Activated effector memory CD4-positive, alpha-beta T cell treated with anti-CD3 and anti-CD28 coated beads, Interleukin-2, amount 50 U/mL, for 16 hours (primary cell): Measurements from ENCODE around the gene DNAJB6.

Experiments
- DNase-seq: peaks from one replicate; pipeline ENCODE4 v3.0.0-alpha.2; 2020

Gene DNAJB6

DNA sequence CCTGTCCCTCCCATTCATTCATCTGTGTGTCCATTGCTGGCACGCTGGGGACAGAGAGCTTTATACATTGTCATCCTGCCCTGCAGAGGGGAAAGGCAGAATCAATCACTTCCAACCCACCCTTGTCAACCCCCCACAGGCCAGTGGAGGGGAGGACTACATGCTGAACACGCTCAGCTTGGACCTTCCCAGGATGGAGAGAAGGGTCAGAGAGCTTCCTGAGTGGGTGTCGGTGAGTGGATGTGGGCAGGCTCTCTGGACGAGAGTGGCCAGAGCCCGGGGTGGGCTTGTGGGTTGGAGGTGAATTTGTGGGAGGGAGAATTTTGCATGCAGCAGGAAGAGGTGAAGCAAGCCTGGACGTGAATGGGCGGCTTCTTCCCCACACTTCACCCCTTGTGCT lies 93.9 kb downstream of the DNAJB6 start:
- DNase-seq: peak; percentile 25

DNA sequence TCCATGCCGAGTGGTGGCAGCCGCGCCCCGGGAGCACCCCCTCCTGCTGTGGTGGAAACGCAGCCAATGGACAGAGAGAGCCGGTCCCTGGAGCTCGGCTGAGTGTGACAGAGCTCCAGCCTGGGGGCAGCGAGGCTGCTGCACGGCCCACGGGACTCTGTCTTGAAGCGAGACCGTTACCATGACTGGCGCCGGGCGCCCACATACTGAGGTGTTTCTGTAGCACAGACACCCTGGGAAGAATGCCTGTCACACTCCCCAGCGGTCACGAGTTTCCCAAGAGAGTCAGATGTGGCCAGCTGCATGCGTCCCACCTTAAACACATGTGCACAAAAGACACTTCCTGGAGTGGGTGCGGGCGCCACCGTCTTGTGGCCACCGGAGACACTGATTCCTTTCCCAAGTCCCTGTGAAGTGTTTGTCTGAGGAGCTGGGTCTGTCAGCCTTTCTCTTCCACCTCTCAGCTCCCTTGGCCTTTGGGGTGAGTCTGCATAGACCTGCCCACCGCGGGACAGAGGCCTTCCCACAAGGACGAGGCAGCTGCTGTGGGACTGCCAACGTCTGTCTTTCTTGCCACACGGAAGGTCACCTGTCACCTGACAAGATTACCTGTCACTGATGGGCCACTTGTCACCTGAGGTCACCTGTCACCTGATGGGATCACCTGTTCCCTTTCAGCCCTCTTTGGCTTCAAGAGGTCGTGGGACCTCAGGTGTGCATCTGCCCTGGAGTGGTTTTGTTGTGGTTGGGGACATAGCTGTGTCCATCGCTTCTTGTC lies 94.6 kb downstream of the DNAJB6 start:
- DNase-seq: peak; percentile 59

DNA sequence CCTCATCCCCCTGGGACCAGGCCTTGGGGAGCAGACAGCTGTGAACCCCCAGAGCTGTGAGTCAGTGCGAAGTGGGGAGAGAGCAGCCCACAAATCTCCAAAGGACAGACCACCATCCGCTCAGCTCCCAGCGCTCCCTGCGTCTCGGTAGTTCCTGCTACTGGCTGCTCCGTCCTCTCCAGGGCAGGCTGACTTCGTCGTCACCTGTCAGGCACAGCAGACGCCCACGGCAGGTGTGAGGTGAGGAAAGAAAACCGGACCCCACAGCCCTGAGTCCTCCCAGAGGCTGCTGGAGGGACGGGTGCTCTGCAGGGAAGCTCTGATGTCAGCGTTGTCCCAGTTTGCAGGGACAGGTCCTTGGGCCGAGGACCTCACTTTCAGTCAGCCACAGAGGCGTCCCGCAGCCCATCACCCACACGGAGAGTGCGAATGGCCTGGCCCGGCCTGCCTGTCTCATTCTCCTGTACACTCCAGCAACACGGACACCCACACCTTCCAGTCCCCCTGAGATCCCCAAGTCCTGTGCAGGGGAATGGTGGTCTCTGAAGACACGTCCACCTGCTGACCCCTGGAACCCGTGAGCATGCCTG lies 95.2 kb downstream of the DNAJB6 start:
- peak; percentile 33 for DNase-seq

DNA sequence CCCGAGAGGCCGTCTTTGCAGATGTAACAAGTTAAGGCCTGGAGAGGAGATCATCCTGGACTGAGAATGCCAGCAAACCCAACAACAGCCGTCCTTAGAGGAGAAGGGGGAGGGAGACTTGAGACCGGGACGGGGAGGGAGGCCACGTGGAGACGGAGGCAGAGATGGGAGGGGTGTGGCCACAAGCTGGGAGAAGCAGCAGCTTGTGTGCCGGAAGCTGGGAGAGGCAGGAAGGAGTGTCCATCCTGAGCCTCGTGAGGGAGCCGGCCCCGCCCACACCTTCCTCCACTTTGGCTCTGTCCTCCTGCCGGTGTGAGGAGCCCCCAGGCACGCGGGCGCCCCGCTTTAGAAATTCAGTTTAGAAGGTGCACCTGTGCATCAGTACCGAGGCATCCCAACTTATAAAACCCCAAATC lies 95.7 kb downstream of the DNAJB6 start:
- DNase-seq: no peak

DNA sequence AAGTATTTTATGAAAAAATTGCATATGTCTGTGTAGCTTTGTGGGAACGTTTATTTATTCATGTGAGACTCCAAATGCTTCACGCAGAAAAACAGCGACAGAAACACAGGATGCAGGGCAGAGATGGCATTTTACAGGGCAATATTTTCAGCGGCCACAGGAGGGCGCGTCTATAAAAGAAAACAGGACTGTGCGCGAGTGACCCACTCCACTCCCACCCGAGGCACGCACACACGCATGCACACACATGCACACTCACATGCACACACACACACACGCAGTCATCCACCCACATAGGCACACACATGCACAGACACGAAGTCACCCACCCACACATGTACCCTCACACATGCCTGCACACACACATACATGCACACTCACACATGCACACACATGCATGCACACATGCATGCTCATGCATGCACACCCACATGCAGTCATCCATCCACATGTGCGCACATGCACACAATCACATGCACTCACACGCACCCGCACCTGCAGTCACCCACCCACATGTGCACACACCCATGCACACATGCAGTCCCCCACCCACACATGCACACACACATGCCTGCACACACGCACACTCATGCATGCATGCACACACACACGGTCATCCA lies 96.3 kb downstream of the DNAJB6 start:
- DNase-seq: peak; percentile 82

DNA sequence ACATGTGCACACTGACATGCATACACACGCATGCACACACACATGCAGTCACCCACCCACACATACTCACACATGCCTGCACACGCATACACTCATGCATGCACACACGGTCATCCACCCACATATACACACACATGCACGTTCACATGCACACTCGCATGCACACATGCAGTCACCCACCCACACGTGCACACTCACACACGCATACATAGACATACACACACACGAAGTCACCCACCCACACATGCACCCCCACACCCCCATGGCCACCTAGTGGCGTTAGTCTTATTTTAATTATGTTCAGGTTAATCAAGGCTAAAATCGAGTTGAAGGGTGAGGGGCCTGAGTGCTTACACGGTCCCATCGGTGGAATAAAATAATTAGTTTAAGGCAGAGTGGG lies 96.8 kb downstream of the DNAJB6 start:
- peak; percentile 42 for DNase-seq

DNA sequence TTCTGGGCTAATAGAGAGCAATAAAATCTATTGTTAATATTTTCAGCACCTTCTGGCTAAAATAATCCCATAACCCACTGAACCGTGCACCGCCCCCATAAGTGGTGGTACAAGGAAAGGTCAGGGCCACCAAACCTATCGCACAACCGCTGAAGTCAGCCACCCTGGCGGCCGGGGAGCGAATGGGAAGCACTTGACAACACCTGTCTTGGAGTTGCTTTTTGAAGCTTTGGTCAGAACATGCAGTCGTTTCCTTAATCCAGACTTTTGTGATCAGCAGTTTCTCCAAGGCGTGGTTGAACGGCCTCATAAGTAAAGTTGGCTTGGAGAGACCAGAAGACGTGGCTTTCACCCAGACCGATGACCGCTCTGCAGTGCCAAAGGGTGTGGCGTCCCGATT lies 97.4 kb downstream of the DNAJB6 start:
- DNase-seq: peak; percentile 22

DNA sequence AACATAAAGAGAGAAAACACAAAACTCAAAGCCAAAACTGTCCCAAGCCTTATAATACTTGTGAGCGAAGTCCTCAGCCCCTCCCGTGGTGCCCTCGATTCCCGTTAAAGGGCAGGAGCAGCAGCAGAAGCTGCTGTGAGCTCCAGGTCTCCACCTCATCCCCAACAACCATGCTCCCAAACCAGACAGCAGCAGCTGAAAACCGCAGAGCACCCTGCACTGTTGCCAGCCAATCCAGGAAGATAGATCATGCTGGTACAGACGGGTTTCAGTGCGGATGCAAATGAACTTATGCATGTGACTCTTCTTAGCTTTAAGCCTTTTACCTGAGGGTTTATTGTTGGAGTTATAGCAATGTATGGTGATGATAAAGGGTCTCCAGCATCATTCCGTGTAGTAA lies 97.9 kb downstream of the DNAJB6 start:
- DNase-seq: peak; percentile 27

DNA sequence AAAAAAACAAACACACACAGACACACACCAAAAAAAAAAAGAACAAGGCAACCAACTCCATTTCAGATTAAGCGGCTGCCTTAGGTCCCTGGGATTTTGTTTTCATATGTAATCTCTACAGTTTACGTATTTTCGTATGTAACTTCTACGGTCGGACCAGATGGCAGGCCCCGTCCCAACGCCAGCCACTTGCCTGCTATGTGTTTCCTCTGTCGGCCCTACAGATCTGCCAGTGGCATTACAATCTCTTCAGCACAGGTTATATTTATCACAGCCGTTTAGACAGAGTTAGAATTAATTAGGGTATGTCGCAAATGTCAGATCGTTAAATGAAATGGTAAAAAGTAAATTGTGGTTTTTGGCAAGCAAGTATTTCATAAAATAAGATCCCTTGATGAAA lies 99.3 kb downstream of the DNAJB6 start:
- DNase-seq: peak; percentile 22

DNA sequence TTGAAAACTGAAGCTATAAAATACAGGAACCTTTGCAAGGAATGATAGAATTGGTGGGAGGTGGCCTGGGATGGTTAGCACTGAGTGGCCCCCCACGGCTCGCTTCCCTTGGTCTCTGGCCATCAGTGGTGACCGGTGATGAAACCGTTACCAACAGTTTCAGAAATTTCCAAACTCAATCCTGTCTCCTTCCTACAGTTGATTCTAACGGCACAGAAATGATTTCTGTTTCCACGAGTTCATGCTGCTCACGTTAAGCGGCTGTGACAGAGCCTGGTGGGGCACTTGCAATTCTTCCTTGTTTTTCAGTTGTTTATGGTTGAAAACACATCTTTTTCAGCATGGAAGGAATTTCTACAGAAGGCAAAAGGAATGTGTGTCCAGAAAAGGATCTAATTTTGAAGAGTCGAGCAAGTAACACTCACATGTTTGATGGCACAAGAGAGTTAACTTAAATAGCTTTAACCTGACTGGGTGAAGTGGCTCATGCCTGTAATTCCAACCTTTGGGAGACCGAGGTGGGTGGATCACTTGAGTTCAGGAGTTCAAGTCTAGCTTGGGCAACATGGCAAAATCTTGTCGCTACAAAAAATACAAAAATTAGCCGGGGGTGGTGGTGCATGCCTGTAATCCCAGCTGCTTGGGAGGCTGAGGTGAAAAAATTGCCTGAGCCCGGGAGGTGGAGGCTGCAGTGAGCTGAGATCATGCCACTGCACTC lies 100.1 kb downstream of the DNAJB6 start:
- DNase-seq: peak; percentile 22

DNA sequence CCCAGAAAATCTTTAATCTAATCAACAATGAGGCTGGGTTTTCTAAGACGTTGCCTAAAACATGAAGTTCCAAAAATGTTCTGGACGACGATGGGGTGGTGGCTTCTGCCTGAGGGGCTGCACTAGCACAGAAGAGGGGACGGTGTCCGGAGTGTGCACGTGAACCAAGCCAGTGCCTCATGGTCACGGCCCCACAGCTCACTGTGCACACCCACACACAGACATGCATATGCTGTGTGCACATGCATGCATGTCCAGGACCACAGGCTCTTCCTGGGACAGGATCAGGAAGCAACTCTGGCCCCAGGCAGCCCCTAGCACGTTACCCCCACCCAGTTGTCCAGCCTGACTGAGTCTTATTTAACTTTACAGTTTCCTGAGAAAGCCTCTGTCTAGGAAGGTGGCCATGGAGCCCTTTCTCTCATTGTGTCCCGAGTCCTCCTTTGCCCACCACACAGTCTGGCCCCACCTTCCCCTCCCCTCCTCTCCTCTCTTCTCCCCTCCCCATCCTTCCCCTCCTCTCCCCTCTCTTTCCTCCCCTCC lies 100.8 kb downstream of the DNAJB6 start:
- peak; percentile 51 for DNase-seq

DNA sequence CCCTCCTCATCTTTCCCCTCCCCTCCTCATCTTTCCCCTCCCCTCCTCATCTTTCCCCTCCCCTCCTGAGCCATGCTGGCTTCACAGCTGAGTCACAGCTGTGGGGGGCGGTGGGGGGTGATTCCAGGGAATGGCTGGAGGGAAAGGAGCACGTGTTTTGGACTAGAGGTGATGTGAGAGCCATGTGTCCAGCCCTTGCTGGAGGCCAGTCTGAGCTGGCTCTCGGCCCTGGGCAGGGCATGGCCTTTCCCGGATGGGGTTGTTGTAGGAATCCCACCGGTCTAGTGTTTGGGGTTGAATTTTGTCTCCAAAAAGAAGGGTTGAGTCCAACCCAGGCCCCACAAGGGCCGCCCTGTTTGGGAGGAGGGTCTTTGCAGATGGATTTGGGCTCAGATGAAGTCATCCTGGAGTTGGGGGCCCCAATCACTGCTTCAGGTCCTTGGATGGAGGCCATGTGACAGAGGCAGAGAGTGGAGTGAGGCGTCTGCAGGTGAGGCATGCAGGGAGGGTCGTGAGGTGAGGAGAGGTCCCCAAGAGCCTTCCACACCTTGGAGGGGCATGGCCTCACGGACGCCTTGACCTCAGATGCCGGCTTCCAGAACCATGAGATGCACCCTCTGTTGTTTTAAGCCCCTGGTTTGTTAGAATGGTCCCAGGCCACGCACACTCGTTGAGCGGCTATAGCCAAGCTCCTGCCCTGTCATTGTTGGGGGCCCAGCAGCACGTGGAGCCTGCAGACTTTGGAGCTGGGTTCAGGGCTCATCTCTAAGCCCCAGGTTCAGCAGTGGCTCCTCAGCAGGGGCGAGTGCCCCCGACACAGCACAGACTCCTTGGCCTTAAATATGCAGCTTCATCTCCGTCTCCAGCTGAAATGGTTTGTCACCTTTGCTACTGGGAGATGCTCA lies 101.6 kb downstream of the DNAJB6 start:
- DNase-seq: peak; percentile 61

DNA sequence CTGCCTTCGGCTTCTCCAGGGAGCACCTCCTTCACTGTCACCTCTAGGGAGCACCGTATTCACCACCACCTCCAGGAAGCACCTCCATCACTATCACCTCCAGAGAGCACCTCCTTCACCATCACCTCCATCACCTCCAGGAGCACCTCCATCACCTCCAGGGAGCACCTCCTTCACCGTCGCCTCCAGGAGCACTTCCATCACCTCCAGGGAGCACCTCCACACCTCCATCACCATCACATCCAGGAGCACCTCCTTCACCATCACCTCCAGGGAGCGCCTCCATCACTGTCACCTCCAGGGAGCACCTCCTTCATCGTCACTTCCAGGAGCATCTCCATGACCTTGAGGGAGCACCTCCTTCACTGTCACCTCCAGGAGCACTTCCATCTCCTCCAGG lies 102.3 kb downstream of the DNAJB6 start:
- DNase-seq: peak; percentile 50

DNA sequence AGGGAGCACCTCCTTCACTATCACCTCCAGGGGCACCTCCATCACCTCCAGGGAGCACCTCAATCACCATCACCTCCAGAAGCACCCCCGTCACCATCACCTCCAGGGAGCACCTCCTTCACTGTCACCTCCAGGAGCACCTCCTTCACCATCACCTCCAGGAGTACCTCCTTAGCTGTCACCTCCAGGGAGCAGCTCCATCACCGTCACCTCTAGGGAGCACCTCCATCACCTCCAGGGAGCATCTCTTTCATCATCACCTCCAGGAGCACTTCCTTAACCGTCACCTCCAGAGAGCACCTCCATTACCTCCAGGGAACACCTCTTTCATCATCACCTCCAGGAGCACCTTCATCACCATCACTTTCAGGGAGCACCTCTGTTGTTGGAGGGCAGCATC lies 103.0 kb downstream of the DNAJB6 start:
- peak; percentile 39 for DNase-seq

DNA sequence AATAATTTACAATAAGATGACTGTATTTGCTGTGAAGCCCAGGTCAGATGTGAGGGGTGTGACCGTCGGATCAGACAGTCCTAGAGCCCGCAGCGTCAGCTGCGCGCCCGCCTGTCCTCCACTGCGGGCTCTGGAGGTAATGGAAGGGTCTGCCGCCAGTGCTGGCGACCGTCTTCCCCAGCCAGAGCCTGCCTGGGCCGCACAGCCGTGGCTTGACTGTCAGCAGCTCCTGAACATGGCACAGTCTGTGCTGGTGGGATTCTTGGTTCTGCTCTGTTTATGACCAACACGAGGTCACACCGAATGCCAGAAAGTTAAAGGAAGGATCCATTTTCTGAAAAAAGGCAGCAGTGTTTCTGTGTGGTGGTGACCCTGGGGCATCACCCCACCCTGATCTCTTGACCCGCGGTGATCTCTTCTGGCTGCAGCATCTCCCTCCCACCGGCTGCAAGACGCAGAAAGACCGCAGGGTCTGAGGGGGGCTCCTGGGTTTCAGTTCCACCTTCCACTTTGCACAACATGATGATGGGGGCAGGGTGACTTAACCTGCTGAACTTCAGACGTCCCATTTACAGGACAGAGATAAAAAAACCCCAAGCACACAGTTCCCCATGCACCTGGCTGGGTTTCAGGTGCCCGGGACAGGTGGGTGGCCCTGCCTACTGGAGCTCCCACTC lies 103.7 kb downstream of the DNAJB6 start:
- DNase-seq: peak; percentile 50

DNA sequence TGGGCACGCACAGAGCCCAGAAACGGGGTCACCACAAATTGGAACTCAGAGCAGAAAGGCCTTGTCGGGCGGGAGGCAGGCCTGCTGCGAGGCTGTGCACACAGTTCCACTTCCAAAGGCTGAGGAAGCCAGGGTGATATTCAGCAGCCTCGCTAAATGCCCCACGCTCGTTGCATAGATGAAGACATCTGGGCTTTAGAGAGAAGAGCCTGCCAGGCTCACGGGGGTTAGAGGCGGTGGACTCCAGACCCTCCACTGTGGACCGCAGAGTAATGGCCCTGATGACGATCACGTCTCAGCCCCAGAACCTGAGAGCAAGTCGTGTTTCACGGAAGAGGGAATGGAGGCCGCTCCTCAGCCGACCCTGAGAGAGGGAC lies 104.2 kb downstream of the DNAJB6 start:
- DNase-seq: peak; percentile 60

DNA sequence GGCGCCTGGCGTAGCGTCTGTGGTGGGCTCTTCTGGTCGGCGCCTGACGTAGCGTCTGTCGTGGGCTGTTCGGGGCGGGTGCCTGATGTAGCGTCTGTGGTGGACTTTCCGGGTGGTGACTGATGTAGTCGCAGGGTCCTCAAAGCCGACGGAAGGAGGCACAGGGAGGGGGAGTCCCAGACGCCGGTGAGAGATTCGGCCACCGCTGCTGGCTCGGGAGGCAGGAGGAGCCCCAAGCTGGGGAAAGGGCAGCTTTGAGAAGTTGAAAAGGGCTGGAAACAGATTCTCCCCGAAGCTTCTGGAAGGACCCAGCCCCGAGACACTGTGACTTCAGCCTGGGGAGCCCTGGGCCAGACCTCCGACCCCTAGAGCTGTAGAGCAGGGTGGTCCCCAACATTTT lies 105.7 kb downstream of the DNAJB6 start:
- peak; percentile 42 for DNase-seq

DNA sequence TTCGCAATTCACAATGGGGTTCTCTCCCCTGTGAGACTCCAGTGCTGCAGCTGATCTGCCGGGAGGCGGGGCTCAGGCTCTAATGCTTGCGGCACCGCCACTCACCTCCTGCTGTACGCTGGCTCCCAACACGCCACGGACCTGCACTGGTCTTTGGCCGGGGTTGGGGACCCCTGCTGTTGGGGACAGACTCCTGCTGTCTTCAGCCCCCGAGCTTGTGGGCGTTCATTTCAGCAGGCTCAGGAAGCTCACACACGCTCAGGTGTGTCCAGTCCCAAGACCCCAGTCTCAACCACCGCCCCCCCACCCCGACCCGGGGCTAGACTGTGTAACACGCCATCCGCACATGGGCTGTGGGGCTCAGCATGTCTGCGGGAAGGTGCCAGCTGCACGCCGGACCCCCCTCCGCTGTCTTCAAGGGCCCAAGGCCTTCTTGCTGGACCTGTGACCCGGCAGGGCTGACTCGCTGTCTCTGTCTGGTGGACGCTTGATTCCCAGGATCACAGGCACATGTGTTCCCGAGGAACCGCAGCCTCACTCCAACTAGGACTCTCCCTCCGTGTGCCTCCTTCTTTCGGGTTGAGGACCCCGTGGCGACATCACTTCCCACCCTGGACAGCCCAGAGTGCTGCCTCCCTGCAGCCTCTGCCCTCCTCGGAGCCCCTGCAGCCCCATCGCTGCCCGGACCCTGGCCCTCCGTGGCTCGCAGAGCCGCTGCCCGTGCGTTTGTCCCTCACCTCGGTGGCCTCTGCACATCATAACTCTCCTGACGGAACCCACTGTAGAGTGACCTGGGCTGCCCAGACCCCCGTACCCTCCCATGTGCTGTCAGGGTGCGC lies 106.4 kb downstream of the DNAJB6 start:
- peak; percentile 59 for DNase-seq

DNA sequence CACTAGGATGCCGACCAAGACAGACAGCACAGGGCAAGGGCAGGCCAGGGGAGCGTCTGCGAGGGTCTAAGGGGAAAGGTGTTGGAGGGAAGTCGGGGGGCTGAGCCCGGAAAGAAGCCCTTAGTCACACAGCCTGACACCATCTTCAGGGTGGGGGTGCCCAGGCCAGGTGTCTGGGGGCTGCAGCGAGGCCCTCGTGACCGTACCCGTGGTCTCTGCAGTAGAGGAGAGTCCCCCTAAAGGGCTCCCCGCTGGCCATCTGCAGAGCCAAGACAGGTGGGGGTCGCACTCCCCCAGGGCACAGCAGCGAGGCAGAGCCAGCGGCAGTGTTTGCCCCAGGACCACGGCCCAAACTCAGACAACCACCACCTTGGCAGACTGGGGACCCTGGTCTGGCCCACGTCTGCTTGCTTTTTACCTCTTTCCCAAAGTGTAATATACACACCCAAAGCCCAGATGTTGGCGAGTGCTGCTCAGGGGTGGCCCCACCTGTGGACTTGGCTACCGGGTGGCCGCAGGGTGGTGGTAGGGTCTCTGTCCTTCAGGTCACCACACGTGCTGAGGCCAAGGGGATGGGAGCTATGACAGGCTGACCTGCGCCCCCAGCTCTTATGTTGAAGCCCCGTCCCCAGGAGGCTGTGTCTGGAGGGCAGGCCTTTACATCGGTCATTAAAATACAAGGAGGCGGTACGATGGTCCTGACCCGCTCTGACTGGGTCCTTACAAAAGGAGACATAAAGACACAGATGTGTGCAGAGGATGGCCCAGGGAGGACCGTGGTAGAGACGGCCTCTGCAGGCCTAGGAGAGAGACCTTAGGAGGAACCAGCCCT lies 107.4 kb downstream of the DNAJB6 start:
- DNase-seq: peak; percentile 50

DNA sequence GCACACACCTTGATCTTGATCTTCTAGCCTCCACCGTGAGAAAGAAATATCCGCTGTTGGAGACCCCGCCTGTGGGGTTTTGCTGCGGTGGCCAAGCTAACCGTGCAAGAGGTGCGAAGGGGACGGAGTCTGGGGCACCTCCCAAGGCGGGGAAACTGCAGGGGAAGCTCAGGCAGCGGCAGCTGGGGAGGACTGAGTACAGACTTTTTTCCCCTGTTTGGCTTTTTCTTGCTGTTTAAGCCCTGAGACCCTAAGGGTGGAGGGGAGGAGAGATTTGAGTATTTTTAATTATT lies 108.0 kb downstream of the DNAJB6 start:
- DNase-seq: peak; percentile 36
